Astrocyte (in vitro differentiated cells and primary cell): ENCODE results near the gene ITPA.

ENCODE experiments used
- CTCF ChIP-seq: IDR thresholded peaks from 2 replicates; pipeline ENCODE4 v1.5.1; 2011; ENCODE audit warnings: low read depth, mild to moderate bottlenecking, inconsistent platforms, low read length, moderate library complexity; ENCODE audit not compliant: insufficient read depth
- EZH2 ChIP-seq: IDR thresholded peaks from 2 replicates; pipeline ENCODE4 v1.6.1; 2012; ENCODE audit warnings: mild to moderate bottlenecking, low read length, inconsistent platforms; ENCODE audit not compliant: insufficient read depth

DNA sequence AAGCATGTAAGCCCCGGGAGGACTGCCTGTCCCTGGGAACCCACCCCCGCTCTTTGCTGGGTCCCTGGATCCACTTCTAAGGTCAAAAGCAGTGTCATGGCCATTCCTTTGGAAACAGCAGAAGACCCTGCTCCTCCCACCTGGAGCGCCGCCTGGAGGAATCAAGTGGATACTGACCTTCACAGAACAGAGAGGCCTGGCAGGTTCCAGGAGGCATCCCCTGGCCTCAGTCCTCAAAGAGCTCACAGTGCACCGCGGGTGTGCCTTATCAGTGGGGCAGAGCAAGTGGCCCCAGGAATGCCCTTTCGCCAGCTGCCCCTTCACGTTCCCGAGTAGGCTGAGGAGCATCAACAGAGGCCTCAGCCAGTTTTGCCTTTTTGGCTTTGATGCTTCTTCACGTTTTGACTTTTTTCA lies 40.8 kb downstream of the ITPA start:
- no peak for TF ChIP-seq CTCF
- TF ChIP-seq EZH2 = no peak
